Stomach (tissue), 9 donors: ENCODE results near the gene ARRB2. TPM values are rescaled to one million over a fixed set of nuclear protein-coding genes. Genes with fewer than 3 reads are reported as not detected.

Source experiments
- DNase-seq, 2 donors: peaks; one replicate each; pipeline versions ENCODE4 v3.0.0 to v3.0.0-alpha.2; 2013 to 2019
- H3K27ac ChIP-seq, 5 donors: fragments of 200-600 bp in 4 of 5; sonication (generic) in 4 of 5; one replicate each; pipeline ENCODE4 v1.5.1; 2013 to 2019; ENCODE audit warnings: mild to moderate bottlenecking in 1 of 5, moderate library complexity in 1 of 5
- H3K27me3 ChIP-seq, 3 donors: fragments of 200-600 bp; sonication (generic); one replicate each; pipeline ENCODE4 v1.5.1; 2017 to 2019; ENCODE audit warnings: mixed run types in 1 of 3
- H3K36me3 ChIP-seq, 4 donors: fragments of 200-600 bp; sonication (generic); 1 replicate in 3 of 4; 2 replicates in 1 of 4; pipeline ENCODE4 v1.5.1; 2016 to 2019
- H3K4me1 ChIP-seq, 4 donors: fragments of 200-600 bp; sonication (generic); one replicate each; pipeline ENCODE4 v1.5.1; 2016 to 2019
- H3K4me3 ChIP-seq, 4 donors: fragments of 200-600 bp; sonication (generic) in 3 of 4; one replicate each; pipeline ENCODE4 v1.5.1; 2016 to 2019; ENCODE audit warnings: mild to moderate bottlenecking in 1 of 4
- H3K9me3 ChIP-seq, 4 donors: fragments of 200-600 bp; sonication (generic); one replicate each; pipeline ENCODE4 v1.5.1; 2016 to 2019
- EP300 ChIP-seq: sonication (generic); formaldehyde crosslinking; IDR thresholded peaks from one replicate; pipeline ENCODE4 v1.6.1; 2017; ENCODE audit warnings: antibody characterized with exemption
- POLR2A ChIP-seq, 4 donors: fragments of 450-650 bp; IDR thresholded peaks; one replicate each; pipeline ENCODE4 v1.6.1; 2016; ENCODE audit warnings: antibody characterized with exemption in 4 of 4, control low read depth in 2 of 4, mild to moderate bottlenecking in 1 of 4, moderate library complexity in 1 of 4
- POLR2AphosphoS5 ChIP-seq, 3 donors: sonication (generic); formaldehyde crosslinking; IDR thresholded peaks; one replicate each; pipeline ENCODE4 v1.6.1; 2016; ENCODE audit warnings: antibody characterized with exemption in 3 of 3
- WGBS, 5 donors: extraction: QIAGEN DNeasy Blood & Tissue Kit in 3 of 5; methylation state at CpG; one replicate each; pipeline versions ENCODE4 v1.1.5 to v1.1.7; 2013 to 2018; 5-methylcytosine and 5-hydroxymethylcytosine counted together
- intact Hi-C: fragments of 100-400 bp; cut with DNase I; formaldehyde crosslinking; loops from one replicate; pipeline ENCODE4 v1.15.1; 2023; ENCODE audit warnings: low total_unique reads
- polyA plus RNA-seq, 3 donors: library from polyadenylated mRNA; stranded (reverse); fragments of 200-250 nt; gene quantifications; one replicate each; pipeline ENCODE4 v1.2.3, GENCODE V29; 2013
- total RNA-seq, 5 donors: library from RNA; depleted of rRNA; stranded (reverse); fragments of >200 nt; gene quantifications; one replicate each; pipeline versions ENCODE4 v1.1.0 to v1.2.3, GENCODE V29; 2014 to 2016
- TF ChIP-seq, protein P1 (sequence below), 7 experiments: fragments of 450-650 bp in 4 of 7; fragments of 200-600 bp in 3 of 7; sonication (generic) in 3 of 7; IDR thresholded peaks; one replicate each; pipeline ENCODE4 v1.5.1; 2016 to 2019; ENCODE audit warnings: antibody characterized with exemption in 7 of 7, control low read depth in 2 of 7, mild to moderate bottlenecking in 1 of 7
- donor health status: healthy with polysubstance abuse.
- donor health status: Bipolar disorder and iron deficiency.
- donor health status: healthy.

ARRB2 gene
- total and polyA plus RNA-seq, 8 donors, result 18.7 to 157 (median 37.0) TPM

DNA sequence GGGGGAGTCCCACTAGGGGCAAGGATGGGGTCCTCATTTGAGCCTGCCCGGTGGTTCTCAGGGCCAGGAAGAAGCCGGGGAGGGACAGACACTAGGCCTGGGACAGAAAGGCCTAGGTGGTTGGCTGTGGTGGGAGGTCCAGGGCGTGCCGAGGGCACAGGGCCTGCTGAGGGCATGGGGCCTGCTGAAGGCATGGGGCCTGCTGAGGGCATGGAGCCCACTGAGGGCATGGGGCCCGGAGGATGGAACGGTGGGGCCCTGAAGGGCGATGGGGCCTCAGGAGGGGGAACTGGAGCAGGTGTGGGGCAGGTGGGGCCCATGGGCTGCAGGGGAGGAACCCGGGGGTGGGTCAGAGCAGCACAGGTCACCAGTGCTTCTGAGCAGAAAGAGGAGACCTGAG, 37.7 kb upstream of the ARRB2 start:
- TF ChIP-seq POLR2AphosphoS5 (IDR thresholded peaks at IDR 0.05), result no peak
- TF ChIP-seq, protein P1, sequence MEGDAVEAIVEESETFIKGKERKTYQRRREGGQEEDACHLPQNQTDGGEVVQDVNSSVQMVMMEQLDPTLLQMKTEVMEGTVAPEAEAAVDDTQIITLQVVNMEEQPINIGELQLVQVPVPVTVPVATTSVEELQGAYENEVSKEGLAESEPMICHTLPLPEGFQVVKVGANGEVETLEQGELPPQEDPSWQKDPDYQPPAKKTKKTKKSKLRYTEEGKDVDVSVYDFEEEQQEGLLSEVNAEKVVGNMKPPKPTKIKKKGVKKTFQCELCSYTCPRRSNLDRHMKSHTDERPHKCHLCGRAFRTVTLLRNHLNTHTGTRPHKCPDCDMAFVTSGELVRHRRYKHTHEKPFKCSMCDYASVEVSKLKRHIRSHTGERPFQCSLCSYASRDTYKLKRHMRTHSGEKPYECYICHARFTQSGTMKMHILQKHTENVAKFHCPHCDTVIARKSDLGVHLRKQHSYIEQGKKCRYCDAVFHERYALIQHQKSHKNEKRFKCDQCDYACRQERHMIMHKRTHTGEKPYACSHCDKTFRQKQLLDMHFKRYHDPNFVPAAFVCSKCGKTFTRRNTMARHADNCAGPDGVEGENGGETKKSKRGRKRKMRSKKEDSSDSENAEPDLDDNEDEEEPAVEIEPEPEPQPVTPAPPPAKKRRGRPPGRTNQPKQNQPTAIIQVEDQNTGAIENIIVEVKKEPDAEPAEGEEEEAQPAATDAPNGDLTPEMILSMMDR (IDR thresholded peaks at IDR 0.05), result no peak
- DNase-seq, result no peak
- H3K27me3 ChIP-seq, result no peaks in the 10 kb centered on the region
- 82 to 89% (median 86%) methylated on average over 6 to 8 of the region's 8 CpGs for WGBS, 5 donors
- intact Hi-C loops, result no loop called here
- peaks cover 61 to 77% (median 75%) of the 10 kb centered on the region in 4 donors for H3K36me3 ChIP-seq
- no peak overlapping the region for H3K4me3 ChIP-seq
- H3K27ac ChIP-seq, result no peak overlapping the region
- no peaks in the 10 kb centered on the region for H3K4me1 ChIP-seq
- H3K9me3 ChIP-seq, result no peaks in the 10 kb centered on the region

DNA sequence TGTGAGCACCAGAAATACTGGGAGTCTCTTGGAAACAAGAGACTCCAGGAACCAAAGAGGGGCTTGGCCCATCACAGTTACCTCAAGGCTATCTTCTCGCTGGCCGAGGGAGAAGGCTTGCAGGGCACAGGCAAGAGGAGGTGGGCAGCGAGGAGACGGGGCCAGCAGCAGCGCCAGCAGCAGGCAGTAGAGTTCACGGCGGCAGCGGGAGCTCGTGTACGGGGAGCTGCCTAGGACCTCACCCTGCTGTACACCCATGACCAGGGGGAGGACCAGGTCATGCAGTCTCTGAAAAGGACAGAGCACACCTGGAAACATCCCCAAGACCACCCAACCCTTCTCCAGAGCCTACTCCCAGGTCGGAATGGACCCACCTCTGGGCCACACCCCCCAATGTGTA, 37.3 kb upstream of the ARRB2 start:
- intact Hi-C loops, result no loop called here
- Histone ChIP-seq H3K4me3 (no peak overlapping the region), H3K9me3 (no peaks in the 10 kb centered on the region), H3K36me3 (peaks cover 61 to 81% (median 79%) of the 10 kb centered on the region in 4 donors), H3K27me3 (no peaks in the 10 kb centered on the region), H3K27ac (no peak overlapping the region), H3K4me1 (no peaks in the 10 kb centered on the region)
- 84 to 91% (median 89%) methylated on average over 6 to 11 of the region's 11 CpGs for WGBS, 5 donors
- TF ChIP-seq POLR2A (IDR thresholded peaks at IDR 0.05), result no peak
- TF ChIP-seq, protein P1 (IDR thresholded peaks at IDR 0.05), result no peak
- no peak for TF ChIP-seq POLR2AphosphoS5 (IDR thresholded peaks at IDR 0.05)
- no peak for TF ChIP-seq EP300
- no peak for DNase-seq

DNA sequence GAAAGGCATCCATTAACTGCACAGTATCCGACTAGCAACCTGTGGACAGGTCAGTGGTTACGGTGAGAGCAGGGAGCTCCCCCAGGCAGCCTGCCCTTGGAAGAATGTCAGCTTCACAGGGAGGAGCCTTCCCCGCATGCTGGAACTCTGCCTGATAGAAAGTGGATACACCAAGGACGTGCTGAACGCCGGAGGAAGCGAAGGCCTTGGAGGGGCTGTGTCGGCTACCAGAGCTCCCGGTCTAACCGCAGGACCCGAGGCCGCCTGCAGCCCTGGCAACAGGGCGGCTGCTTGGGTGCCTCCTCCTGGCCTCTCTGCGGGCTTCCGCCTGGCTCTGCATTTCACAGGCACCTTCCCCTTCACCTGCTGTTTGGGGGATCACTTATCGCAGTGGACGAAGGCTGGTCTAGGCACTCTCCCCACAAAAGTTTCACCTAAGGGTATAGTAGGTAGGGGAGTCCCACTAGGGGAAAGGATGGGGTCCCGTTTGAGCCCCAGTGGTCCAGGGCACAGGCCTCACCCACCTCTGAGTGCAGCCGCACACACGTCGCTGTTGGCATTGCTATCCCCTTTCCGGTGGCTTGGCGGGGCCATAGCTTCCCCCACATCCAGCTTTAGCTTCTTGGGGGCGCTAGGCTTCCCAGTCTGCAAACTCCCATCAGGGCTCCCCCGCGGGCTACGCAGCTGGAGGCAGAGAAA, 36.3 kb upstream of the ARRB2 start:
- H3K9me3 ChIP-seq, result no peaks in the 10 kb centered on the region
- no peak for TF ChIP-seq EP300
- no peak for TF ChIP-seq POLR2A (IDR thresholded peaks at IDR 0.05)
- TF ChIP-seq, protein P1 (IDR thresholded peaks at IDR 0.05), result no peak
- TF ChIP-seq POLR2AphosphoS5 (IDR thresholded peaks at IDR 0.05), result no peak
- H3K4me1 ChIP-seq, result no peaks in the 10 kb centered on the region
- intact Hi-C loops, result no loop called here
- no peak for DNase-seq
- no peaks in the 10 kb centered on the region for H3K27me3 ChIP-seq
- peaks cover 61 to 91% (median 88%) of the 10 kb centered on the region in 4 donors for H3K36me3 ChIP-seq
- H3K27ac ChIP-seq, result no peak overlapping the region
- 93 to 95% (median 94%) methylated on average over 24 to 27 of the region's 27 CpGs for WGBS, 5 donors
- H3K4me3 ChIP-seq, result no peak overlapping the region

DNA sequence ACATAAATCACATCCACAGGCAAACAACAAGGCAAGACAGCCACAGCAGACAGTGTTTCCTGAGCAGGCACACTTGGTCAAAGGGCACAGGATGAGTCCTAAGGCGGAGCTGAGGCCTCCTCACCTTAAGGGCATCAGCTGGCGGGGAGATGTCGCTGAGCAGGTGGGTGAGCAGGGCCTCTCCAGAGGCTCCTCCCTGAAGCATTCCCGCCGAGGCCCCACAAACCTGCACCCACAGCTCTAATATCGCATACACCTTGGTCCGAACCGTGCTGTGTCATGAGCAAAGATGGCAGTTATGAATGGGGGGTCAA, 35.8 kb upstream of the ARRB2 start:
- Histone ChIP-seq H3K27ac (no peak overlapping the region), H3K4me1 (no peaks in the 10 kb centered on the region), H3K9me3 (no peaks in the 10 kb centered on the region), H3K27me3 (no peaks in the 10 kb centered on the region), H3K36me3 (peaks cover 61 to 96% (median 94%) of the 10 kb centered on the region in 4 donors), H3K4me3 (no peak overlapping the region)
- intact Hi-C loops, result no loop called here
- WGBS, 5 donors, result 92 to 98% (median 96%) methylated on average over 8 of the region's 8 CpGs
- DNase-seq, result no peak
- TF ChIP-seq POLR2A (IDR thresholded peaks at IDR 0.05), result no peak
- TF ChIP-seq EP300, result no peak
- TF ChIP-seq POLR2AphosphoS5 (IDR thresholded peaks at IDR 0.05), result no peak
- TF ChIP-seq, protein P1 (IDR thresholded peaks at IDR 0.05), result no peak
